HepG2 (cell line): ENCODE data around the gene COL18A1. TPM values are rescaled to one million over a fixed set of nuclear protein-coding genes. Genes with fewer than 3 reads are reported as not detected.

Experiments
- DBP ChIP-seq: sonication (generic); formaldehyde crosslinking; IDR thresholded peaks from 2 replicates; pipeline ENCODE4 v1.4.0; 2020; ENCODE audit warnings: missing genetic modification reagents; ENCODE audit errors: not compliant biosample characterization
- EEA1 ChIP-seq: sonication (generic); formaldehyde crosslinking; IDR thresholded peaks from 2 replicates; pipeline ENCODE4 v1.5.1; 2020; ENCODE audit warnings: mild to moderate bottlenecking, missing genetic modification reagents, borderline replicate concordance
- ELF3 ChIP-seq: IDR thresholded peaks from 2 replicates; pipeline ENCODE4 v1.6.1; 2016; ENCODE audit warnings: missing genetic modification reagents, missing compliant biosample characterization
- GPN1 ChIP-seq: sonication (generic); formaldehyde crosslinking; IDR thresholded peaks from 2 replicates; pipeline ENCODE4 v1.5.1; 2020; ENCODE audit warnings: missing genetic modification reagents, borderline replicate concordance
- MAFF ChIP-seq: IDR thresholded peaks from 2 replicates; pipeline ENCODE4 v1.6.1; 2011; ENCODE audit warnings: low read depth, low read length, improper control_type of control experiment
- MXD3 ChIP-seq: IDR thresholded peaks from 2 replicates; pipeline ENCODE4 v1.6.1; 2016; ENCODE audit warnings: mild to moderate bottlenecking, missing biosample characterization, missing genetic modification reagents
- NR0B2 ChIP-seq: sonication (generic); formaldehyde crosslinking; IDR thresholded peaks from 2 replicates; pipeline ENCODE4 v1.4.0; 2020; ENCODE audit warnings: mild to moderate bottlenecking, missing genetic modification reagents
- NR2C2 ChIP-seq: sonication (generic); formaldehyde crosslinking; IDR thresholded peaks from 2 replicates; pipeline ENCODE4 v1.4.0; 2020; ENCODE audit warnings: missing genetic modification reagents, mild to moderate bottlenecking, moderate library complexity, borderline replicate concordance
- PAX8 ChIP-seq: sonication (generic); formaldehyde crosslinking; IDR thresholded peaks from 2 replicates; pipeline ENCODE4 v1.8.0; 2022; ENCODE audit warnings: mild to moderate bottlenecking, missing genetic modification reagents, borderline replicate concordance
- RAD51 ChIP-seq: fragments of 450-650 bp; IDR thresholded peaks from 2 replicates; pipeline ENCODE4 v1.6.1; 2016; ENCODE audit warnings: borderline replicate concordance
- RNF219 ChIP-seq: sonication (generic); formaldehyde crosslinking; IDR thresholded peaks from 2 replicates; pipeline ENCODE4 v1.5.0; 2020; ENCODE audit warnings: mild to moderate bottlenecking, missing genetic modification reagents
- RXRB ChIP-seq: IDR thresholded peaks from 2 replicates; pipeline ENCODE4 v1.6.1; 2016; ENCODE audit warnings: borderline replicate concordance, missing genetic modification reagents, missing compliant biosample characterization
- SP5 ChIP-seq: IDR thresholded peaks from 2 replicates; pipeline ENCODE4 v1.6.1; 2016; ENCODE audit warnings: low read depth, borderline replicate concordance
- TRAFD1 ChIP-seq: sonication (generic); formaldehyde crosslinking; IDR thresholded peaks from 2 replicates; pipeline ENCODE4 v1.5.1; 2020; ENCODE audit warnings: missing genetic modification reagents, mild to moderate bottlenecking, borderline replicate concordance
- ZNF251 ChIP-seq: sonication (generic); formaldehyde crosslinking; IDR thresholded peaks from 2 replicates; pipeline ENCODE4 v1.9.0; 2021; ENCODE audit warnings: mild to moderate bottlenecking, missing genetic modification reagents
- ZNF331 ChIP-seq: sonication (generic); formaldehyde crosslinking; IDR thresholded peaks from 2 replicates; pipeline ENCODE4 v1.4.0; 2020; ENCODE audit warnings: missing genetic modification reagents
- ZNF335 ChIP-seq: sonication (generic); formaldehyde crosslinking; IDR thresholded peaks from 2 replicates; pipeline ENCODE4 v1.4.0; 2020; ENCODE audit warnings: missing genetic modification reagents
- ZNF34 ChIP-seq: sonication (generic); formaldehyde crosslinking; IDR thresholded peaks from 2 replicates; pipeline ENCODE4 v1.4.0; 2020; ENCODE audit warnings: mild to moderate bottlenecking, missing genetic modification reagents, borderline replicate concordance
- ZNF414 ChIP-seq: sonication (generic); formaldehyde crosslinking; IDR thresholded peaks from 2 replicates; pipeline ENCODE4 v1.5.0; 2020; ENCODE audit warnings: missing genetic modification reagents
- ZNF530 ChIP-seq: sonication (generic); formaldehyde crosslinking; IDR thresholded peaks from 2 replicates; pipeline ENCODE4 v1.5.0; 2020; ENCODE audit warnings: low read depth, mild to moderate bottlenecking, missing genetic modification reagents
- ZNF691 ChIP-seq: sonication (generic); formaldehyde crosslinking; IDR thresholded peaks from 2 replicates; pipeline ENCODE4 v1.4.0; 2020; ENCODE audit warnings: missing genetic modification reagents, low read depth, mild to moderate bottlenecking, borderline replicate concordance
- ZNF768 ChIP-seq: sonication (generic); formaldehyde crosslinking; IDR thresholded peaks from 2 replicates; pipeline ENCODE4 v1.4.0; 2020; ENCODE audit warnings: missing genetic modification reagents
- polyA plus RNA-seq, 8 experiments: library from polyadenylated mRNA; depleted of rRNA in 3 of 8; stranded (reverse) in 7 of 8; unstranded in 1 of 8; fragments of >200 nt; fragmentation: Illumina TruSeq in 4 of 8; extraction: Trizol in 4 of 8; gene quantifications; 2 replicates each; pipeline versions ENCODE4 v1.2.1 to v1.2.3, GENCODE V29; 2011 to 2016; ENCODE audit warnings: low read depth in 4 of 8, missing spikeins in 1 of 8, mixed read lengths in 1 of 8; ENCODE audit not compliant: insufficient read depth in 1 of 8
- total RNA-seq, 5 experiments: library from RNA; depleted of rRNA; stranded (reverse); fragments of >200 nt; fragmentation: Illumina TruSeq; extraction: Trizol; gene quantifications; 2 replicates each; pipeline ENCODE4 v1.2.3, GENCODE V29; 2016; ENCODE audit warnings: low read depth in 1 of 5

COL18A1 gene
- total and polyA plus RNA-seq, 2 of the 13 experiments (the other 11 are each of a cell fraction or from before 2014, with no cell fraction given): 79.0 to 102 TPM

- TF ChIP-seq RNF219 (CRISPR knock-in tag) (no peak), MAFF (0 out of 2 replicates have a peak, but pooled peaks have one; percentile 33), ZNF251 (CRISPR knock-in tag) (no peak), GPN1 (CRISPR knock-in tag) (no peak), ZNF768 (CRISPR knock-in tag) (0 out of 2 replicates have a peak, but pooled peaks have one; percentile 6), ZNF331 (CRISPR knock-in tag) (no peak), TRAFD1 (no peak), SP5 (no peak), PAX8 (CRISPR knock-in tag) (no peak), DBP (CRISPR knock-in tag) (no peak), NR2C2 (CRISPR knock-in tag) (no peak), RXRB (CRISPR knock-in tag) (no peak), NR0B2 (0 out of 2 replicates have a peak, but pooled peaks have one; percentile 0), RAD51 (peak; percentile 46; the same call in 1 of the 2 replicates), ZNF34 (CRISPR knock-in tag) (no peak), ZNF530 (CRISPR knock-in tag) (no peak), ZNF691 (CRISPR knock-in tag) (peak; percentile 23; the same call in 1 of the 2 replicates), MXD3 (CRISPR knock-in tag) (0 out of 2 replicates have a peak, but pooled peaks have one; percentile 5), ZNF335 (CRISPR knock-in tag) (no peak; the same call in 1 of the 2 replicates), ELF3 (no peak), EEA1 (CRISPR knock-in tag) (no peak), ZNF414 (0 out of 2 replicates have a peak, but pooled peaks have one; percentile 6)
These were observed 4.6 kb downstream of the COL18A1 start (continued) for GRCh38 chr21:45409466-45410150.
